Esophagus muscularis mucosa (tissue), 3 donors: ENCODE measurements around the gene RALGDS.

Experiments
- CTCF ChIP-seq, 3 experiments: fragments of 200-600 bp in 2 of 3; fragments of 450-650 bp in 1 of 3; sonication (generic) in 2 of 3; IDR thresholded peaks; one replicate each; pipeline ENCODE4 v1.5.1; 2017 to 2019; ENCODE audit warnings: antibody characterized with exemption in 3 of 3, mild to moderate bottlenecking in 2 of 3, moderate library complexity in 1 of 3
- POLR2A ChIP-seq: fragments of 450-650 bp; IDR thresholded peaks from one replicate; pipeline ENCODE4 v1.6.1; 2017; ENCODE audit warnings: antibody characterized with exemption, moderate library complexity, mild to moderate bottlenecking, low read depth

GRCh38 chr9:133089271-133089671 lies 31.8 kb downstream of the RALGDS start:
- TF ChIP-seq POLR2A (no peak), CTCF (IDR thresholded peaks at IDR 0.05) (no peak)
